NCI-H1092 treated with DMSO at 0.1 percent for 48 hours (cell line): ENCODE results near the gene ITGAE.
A peak's percentile ranks its signal among the peaks of the same experiment; 100 is the strongest.

Source experiments
- DNase-seq: peaks from one replicate; lab custom pipeline; 2025; lab: John Stamatoyannopoulos, UW

Gene ITGAE

DNA sequence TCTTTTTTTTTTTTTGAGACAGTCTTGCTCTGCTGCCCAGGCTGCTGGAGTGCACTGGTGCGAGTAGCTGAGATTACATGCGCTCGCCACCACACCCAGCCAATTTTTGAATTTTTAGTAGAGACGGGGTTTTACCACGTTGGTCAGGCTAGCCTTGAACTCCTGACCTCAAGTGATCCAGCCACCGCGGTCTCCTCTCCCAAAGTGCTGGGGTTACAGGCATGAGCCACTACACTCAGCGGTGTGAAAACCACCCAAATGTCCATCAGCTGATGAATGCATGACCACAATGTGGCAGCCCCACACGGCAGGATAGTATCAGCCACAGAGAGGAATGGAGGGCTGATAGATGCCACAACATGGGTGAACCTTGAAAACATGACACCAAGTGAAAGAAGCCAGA, 107.2 kb downstream of the ITGAE start:
- DNase-seq: no peak

DNA sequence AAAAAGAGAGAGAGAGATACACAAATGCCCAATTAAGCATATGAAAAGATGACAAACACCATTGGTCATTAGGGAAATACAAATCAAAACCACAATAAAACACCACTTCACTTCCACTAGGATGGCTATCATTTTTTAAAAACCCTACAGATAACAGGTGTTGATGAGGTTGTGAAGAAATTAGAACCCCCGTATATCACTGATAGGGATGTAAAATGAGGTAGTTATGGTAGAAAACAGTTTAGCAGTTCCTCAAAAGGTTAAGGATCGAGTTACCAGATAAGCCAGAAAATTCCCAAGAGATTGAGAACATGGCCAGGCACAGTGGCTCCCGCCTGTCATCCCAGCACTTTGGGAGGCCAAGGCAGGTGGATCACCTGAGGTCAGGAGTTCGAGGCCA, 107.8 kb downstream of the ITGAE start:
- DNase-seq: no peak

DNA sequence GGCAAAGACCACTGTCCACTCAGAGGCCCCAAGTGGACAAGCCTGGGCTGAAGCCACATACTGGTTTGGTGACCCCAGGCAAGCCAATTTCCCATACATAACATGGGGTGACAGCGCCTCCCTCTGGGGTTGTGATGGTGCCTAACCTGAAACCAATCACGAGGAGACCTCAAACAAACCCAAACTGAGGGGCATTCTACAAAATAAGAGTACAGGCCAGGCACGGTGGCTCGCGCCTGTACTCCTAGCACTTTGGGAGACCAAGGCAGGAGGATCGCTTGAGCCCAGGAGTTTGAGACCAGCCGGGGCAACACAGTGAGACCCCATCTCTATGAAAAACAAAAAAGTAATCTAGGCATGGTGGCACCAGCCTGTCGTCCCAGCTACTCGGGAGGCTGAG, 108.6 kb downstream of the ITGAE start:
- DNase-seq: no peak

GRCh38 chr17:3691617-3692067, 109.3 kb downstream of the ITGAE start:
- DNase-seq: no peak

DNA sequence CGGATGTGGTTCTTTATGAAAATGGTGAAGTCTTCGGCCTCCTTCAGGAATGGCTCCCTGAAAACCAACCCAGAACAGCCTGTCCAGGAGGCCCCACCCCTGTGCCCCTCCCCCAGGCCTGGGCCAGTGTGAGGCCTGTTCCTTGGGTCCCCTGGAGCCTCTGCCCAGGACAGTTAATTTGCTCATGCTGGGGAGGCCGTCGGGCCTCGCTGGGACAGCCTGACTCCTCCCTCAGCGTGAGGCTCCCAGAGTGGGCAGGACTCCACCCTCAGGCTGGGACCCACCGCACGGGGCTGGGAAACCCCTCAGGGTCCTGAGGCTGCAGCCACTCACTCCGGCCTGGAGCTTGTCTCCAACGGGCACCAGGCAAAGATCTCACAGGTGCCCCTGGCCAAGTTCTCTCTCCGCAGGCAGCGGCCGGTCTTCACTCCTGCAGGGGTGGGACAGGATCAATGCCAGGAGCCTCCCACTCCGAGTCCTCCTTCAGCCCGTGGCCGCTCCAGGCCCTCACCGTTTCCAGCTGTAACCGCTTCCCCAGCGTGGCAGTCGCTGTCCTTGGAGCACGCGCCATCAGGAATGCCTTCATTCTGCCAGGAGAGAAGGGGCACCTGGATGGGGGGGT, 110.8 kb downstream of the ITGAE start:
- DNase-seq: no peak

- DNase-seq: no peak
Observed at GRCh38 chr17:3689262-3690093, 111.5 kb downstream of the ITGAE start.

DNA sequence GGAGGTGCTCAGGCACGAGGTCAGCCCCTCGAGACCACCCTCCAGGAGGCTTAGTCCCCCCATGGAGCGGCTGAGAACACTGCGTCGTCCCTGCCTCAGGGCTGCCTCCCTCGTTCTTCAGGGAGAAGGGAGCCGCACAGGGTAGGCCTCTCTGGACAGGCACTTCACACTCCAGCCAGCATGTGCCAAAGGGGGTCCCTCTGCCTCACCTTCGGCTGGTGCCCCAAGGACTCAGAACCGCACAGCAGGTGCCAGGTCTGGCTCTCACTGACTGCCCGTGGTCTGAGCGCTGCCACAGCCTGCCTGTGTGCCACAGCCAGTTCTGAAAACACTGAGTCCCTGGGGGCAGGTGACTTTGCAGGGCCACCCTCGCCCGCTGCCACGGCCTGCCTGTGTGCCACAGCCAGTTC, 112.1 kb downstream of the ITGAE start:
- DNase-seq: no peak

DNA sequence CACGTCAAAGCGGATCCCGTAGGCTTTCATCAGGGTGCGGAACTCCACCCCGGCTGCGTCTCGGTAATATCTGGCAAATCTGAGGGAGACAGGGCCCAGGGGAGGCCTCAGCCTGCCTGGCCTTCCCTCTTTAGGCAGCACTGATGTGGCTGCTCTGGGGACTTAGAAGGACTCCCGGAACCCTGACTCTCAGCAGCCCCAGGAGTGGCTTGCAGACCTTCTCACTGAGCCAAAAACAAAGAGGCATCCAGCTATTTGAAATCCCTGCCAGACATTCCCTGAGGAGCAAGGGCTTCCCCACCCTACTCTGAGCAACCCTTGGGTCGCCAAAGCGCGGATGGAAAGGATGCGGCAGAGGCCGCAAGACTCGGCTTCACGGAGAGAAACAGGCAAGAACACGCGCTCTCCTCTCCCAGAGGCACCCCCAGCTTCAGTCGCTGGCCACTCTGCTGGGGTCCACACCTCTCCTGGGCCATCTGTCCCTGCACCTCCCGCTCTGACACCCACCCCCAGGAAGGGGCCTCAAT, 112.9 kb downstream of the ITGAE start:
- DNase-seq: no peak

DNA sequence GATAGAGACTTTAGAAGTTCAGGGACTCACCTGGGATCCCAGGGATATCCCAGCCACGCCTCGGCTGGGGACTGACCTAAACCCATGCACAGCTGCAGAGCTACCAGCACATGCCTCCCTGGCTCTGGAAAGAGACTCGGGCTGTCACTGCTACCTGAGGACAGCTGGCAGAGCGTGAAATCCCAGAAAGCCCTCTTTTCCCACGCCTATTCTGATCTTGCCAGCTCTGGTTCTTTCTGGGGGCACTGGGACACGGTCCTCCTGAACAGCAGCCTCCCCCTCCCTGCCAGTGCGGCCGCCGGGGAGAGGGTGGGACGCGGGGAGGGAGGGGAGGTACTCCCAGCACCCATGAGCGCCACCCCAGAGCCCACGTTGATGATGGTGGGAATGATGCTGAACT, 115.8 kb downstream of the ITGAE start:
- no peak for DNase-seq

GRCh38 chr17:3683054-3683511, 117.9 kb downstream of the ITGAE start:
- DNase-seq: no peak

DNA sequence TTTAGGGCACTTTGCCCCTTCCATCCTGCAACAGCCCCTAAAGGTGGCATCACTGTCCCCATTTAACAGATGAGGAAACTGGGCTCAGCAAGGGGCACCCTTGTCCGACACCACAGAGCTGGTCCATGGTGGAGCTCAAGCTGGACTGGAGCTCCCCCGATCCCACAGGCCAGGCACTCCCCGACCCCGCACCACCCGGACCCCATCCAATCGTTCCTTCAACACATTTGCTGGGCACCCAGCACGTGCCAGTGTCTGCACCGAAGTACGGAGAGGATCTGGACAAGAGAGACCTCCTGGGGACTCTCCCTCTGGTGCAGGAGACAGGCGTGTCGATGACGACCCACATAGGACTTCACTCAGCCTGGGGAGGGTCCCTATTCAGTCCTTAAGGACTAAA, 119.0 kb downstream of the ITGAE start:
- DNase-seq: no peak

GRCh38 chr17:3681565-3681964, 119.4 kb downstream of the ITGAE start:
- no peak for DNase-seq

DNA sequence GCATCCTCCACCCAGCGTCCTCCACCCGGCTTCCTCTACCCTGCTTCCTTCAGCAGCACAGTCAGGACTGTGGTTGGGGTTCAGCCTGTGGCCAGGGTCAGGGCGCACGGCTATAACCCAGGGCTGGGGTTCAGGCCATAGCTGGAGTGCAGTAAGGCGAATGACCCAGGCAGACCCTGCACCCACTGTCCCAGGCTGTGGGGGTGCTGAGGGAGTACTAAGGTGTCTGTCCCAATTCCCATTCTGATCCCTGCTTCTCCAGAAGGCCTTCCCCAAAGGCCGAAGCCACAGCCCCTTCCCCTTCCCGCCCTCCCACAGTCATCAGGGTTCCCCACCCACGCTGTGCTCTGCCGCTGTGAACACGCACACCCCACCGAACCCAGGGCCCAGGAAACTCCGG, 119.9 kb downstream of the ITGAE start:
- no peak for DNase-seq

DNA sequence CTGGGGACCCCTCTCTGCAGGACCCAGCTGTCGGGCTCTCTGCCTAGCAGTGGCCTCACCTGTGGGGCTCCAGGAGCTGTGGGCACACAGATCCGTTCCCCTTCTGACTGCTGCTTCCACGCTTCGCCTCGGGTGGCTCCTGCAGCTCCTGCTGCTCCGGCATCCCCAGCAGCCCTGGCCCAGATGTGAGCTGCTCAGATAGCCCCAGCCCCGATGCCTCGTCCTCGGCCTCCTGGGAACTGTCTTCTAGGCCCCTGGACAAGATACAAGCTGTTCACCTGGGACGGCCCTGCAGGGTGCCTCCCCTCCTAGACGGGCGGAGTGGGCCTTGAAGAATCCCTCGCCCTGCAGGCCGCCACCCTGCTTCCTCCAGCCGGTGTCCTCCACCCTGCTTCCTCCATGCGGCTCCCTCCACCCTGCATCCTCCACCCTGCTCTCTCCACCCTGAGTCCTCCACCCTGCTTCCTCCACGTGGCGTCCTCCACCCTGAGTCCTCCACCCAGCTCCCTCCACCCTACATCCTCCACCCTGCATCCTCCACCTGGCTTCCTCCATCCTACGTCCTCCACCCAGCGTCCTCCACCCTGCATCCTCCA, 121.4 kb downstream of the ITGAE start:
- no peak for DNase-seq

DNA sequence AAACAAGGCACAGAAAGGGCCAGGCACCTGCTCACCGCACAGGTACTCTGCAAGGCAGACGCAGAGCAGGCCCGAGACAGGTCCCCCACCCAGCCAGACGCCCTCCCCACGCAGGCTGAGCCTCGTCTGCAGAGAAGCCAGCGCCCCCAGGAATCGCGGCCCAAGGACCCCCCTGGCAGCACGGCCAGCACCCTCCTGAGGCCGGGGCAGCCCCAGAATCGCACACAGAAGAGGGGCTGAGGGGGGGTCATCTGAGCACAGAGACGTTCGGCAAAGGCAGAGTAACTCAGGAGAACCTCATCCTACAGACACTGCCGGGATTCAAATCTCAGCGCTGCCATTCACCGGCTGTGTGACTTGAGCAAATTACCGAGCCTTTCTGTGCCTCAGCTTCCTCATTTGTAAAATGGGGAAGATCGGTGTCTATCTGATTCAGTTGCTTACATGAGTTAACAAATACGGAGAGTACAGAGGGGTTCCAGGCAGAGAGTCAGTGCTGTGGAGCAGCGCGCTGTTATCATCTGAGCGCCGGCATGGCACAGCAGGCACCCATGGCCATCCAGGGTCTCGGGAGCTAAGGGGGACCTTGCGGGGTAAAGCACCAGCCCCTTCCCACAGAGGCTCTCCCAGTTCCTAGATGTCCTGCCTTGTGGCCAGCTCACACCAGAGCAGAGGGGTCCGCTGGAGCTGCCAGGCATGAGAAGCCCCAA, 122.0 kb downstream of the ITGAE start:
- DNase-seq: no peak

- no peak for DNase-seq
Observed at GRCh38 chr17:3678095-3678820, 122.7 kb downstream of the ITGAE start.

DNA sequence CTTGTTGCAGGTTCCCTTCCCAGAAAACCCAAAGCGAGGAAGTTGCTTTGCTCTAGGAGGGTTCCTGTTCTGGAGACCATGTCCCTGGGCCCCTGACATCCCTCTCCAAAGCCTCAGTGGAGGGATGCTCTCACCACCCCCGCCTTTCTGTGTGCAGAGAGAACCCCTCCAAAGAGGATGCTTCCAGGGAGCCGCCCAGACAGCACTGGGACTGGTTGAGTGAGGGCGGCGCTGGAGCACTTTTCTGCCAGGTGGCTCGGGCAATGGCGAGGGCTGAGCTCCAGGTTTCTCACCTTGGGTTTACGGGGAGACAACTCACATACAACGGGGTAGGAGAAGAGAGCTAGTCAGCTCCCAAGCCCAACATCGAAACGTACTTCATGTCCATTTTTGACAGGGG, 125.1 kb downstream of the ITGAE start:
- DNase-seq: no peak

DNA sequence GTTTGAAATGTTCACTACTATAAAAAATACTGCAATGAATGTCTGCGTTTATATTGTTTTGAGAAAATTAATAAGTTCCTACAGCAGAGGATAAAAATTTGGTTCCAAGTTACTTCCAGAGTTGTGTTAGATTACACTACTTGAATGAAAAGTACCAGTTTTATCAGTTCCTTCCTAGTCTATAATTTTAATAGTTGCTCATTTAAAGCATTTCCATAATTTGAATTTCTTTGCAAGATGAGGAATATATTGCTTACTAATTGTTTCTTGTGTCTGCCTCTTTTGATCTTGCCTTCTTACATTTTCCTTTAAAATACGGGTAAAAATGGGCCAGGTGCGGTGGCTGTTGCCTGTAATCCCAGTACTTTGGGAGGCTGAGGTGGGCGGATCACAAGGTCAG, 128.4 kb downstream of the ITGAE start:
- no peak for DNase-seq

GRCh38 chr17:3669548-3669947, 131.4 kb downstream of the ITGAE start:
- DNase-seq: no peak

- DNase-seq: no peak
Observed at GRCh38 chr17:3669085-3669347, 132.0 kb downstream of the ITGAE start.

DNA sequence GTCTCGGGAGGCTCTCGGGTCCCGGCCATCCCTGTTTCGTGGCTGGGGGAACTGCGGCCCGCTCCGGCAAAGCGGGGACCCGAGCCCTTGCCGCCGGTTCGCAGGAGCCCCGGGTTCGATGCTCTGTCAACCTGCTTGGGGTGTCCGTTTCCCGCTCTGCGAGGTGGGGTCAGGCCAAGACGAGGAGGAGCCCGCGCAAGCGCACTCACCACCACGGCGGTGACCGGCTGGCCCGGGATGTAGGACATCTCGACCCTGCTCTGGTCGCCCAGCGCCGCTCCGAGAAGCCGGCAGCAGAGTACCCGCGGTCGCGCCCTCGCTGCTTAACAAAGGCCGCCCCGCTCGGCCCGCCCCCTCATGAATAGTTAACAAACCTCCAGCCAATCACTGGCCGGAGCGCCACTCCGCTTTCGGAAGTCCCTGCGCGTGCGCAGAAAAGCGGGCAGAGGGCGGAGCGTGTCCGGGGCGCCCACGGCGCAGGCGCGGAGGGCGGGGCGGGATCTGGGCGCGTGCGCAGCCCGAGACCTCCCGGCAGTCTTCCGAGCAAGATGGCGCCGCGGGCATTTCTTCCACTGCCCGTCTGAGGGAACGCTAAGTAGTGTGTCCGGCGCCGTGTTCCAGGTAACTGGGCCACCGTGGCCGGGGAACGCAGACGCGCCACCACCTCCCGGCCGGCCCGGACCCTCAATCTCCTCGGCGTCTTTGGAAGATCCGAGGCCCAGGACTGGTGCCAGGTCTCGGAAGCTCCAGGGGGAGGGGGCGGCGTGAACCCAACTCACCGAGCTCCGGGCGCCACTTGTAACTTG, 132.5 kb downstream of the ITGAE start, which contains the start of the genes EMC6 and TAX1BP3:
TSS of gene EMC6 (plus strand) at position 534 of the 806 bp plus-strand sequence. CDS start 335 bp downstream, outside the sequence.
TSS of gene TAX1BP3 (minus strand) at position 300 of the 806 bp plus-strand sequence. CDS start at position 248, 52 bp downstream.
- DNase-seq: peak; percentile 95
